HepG2 (cell line): ENCODE results near the gene NCKAP1. TPM values are rescaled to one million over a fixed set of nuclear protein-coding genes. Genes with fewer than 3 reads are reported as not detected.
A peak's percentile ranks its signal among the peaks of the same experiment; 100 is the strongest.

ENCODE experiments used
- CREM ChIP-seq, 2 experiments: sonication (generic) in 1 of 2; formaldehyde crosslinking in 1 of 2; IDR thresholded peaks; 2 replicates each; pipeline versions ENCODE4 v1.4.0 to v1.6.1; 2016 to 2020; ENCODE audit warnings: antibody characterized with exemption in 1 of 2, mild to moderate bottlenecking in 1 of 2, missing genetic modification reagents in 1 of 2
- CSRNP2 ChIP-seq: sonication (generic); formaldehyde crosslinking; conservative IDR thresholded peaks from 2 replicates; pipeline ENCODE4 v1.8.0; 2022; ENCODE audit warnings: low read depth, missing genetic modification reagents
- E2F5 ChIP-seq: sonication (generic); formaldehyde crosslinking; conservative IDR thresholded peaks from 2 replicates; pipeline ENCODE4 v1.4.0; 2020; ENCODE audit warnings: missing genetic modification reagents
- KLF11 ChIP-seq: IDR thresholded peaks from 2 replicates; pipeline ENCODE4 v1.6.1; 2016; ENCODE audit warnings: missing compliant biosample characterization
- KLF16 ChIP-seq, 2 experiments: sonication (generic) in 1 of 2; formaldehyde crosslinking in 1 of 2; IDR thresholded peaks; 2 replicates each; pipeline versions ENCODE4 v1.6.1 to v1.8.0; 2016 to 2023; ENCODE audit warnings: missing genetic modification reagents in 2 of 2, missing compliant biosample characterization in 1 of 2
- MED8 ChIP-seq: sonication (generic); formaldehyde crosslinking; IDR thresholded peaks from 2 replicates; pipeline ENCODE4 v1.8.1; 2023; ENCODE audit warnings: mild to moderate bottlenecking, missing genetic modification reagents; ENCODE audit not compliant: insufficient replicate concordance
- PHF5A ChIP-seq: IDR thresholded peaks from one replicate; pipeline ENCODE4 v1.6.1; 2018; ENCODE audit warnings: low read depth, missing genetic modification reagents; ENCODE audit not compliant: unreplicated experiment
- RAD21 ChIP-seq: fragments of 450-650 bp; formaldehyde crosslinking; IDR thresholded peaks from 2 replicates; pipeline ENCODE4 v1.5.0; 2020; ENCODE audit warnings: mild to moderate bottlenecking
- RBAK ChIP-seq: sonication (generic); formaldehyde crosslinking; IDR thresholded peaks from 2 replicates; pipeline ENCODE4 v1.5.1; 2020; ENCODE audit warnings: mild to moderate bottlenecking, missing genetic modification reagents
- SATB2 ChIP-seq: sonication (generic); formaldehyde crosslinking; IDR thresholded peaks from 2 replicates; pipeline ENCODE4 v1.5.0; 2020; ENCODE audit warnings: missing genetic modification reagents
- SP5 ChIP-seq: IDR thresholded peaks from 2 replicates; pipeline ENCODE4 v1.6.1; 2016; ENCODE audit warnings: low read depth, borderline replicate concordance
- ZNF280D ChIP-seq: sonication (generic); formaldehyde crosslinking; IDR thresholded peaks from 2 replicates; pipeline ENCODE4 v1.5.1; 2020; ENCODE audit warnings: mild to moderate bottlenecking, missing genetic modification reagents
- ZNF672 ChIP-seq: sonication (generic); formaldehyde crosslinking; IDR thresholded peaks from 2 replicates; pipeline ENCODE4 v1.8.1; 2022; ENCODE audit warnings: missing genetic modification reagents
- polyA plus RNA-seq, 8 experiments: library from polyadenylated mRNA; depleted of rRNA in 3 of 8; stranded (reverse) in 7 of 8; unstranded in 1 of 8; fragments of >200 nt; fragmentation: Illumina TruSeq in 4 of 8; extraction: Trizol in 4 of 8; gene quantifications; 2 replicates each; pipeline versions ENCODE4 v1.2.1 to v1.2.3, GENCODE V29; 2011 to 2016; ENCODE audit warnings: low read depth in 4 of 8, missing spikeins in 1 of 8, mixed read lengths in 1 of 8; ENCODE audit not compliant: insufficient read depth in 1 of 8
- total RNA-seq, 5 experiments: library from RNA; depleted of rRNA; stranded (reverse); fragments of >200 nt; fragmentation: Illumina TruSeq; extraction: Trizol; gene quantifications; 2 replicates each; pipeline ENCODE4 v1.2.3, GENCODE V29; 2016; ENCODE audit warnings: low read depth in 1 of 5
- TF ChIP-seq, protein P1 (sequence below): sonication (generic); formaldehyde crosslinking; IDR thresholded peaks from 2 replicates; pipeline ENCODE4 v1.5.1; 2020; ENCODE audit warnings: mild to moderate bottlenecking, missing genetic modification reagents, borderline replicate concordance
- TF ChIP-seq, protein P2 (sequence below): sonication (generic); formaldehyde crosslinking; IDR thresholded peaks from 2 replicates; pipeline ENCODE4 v1.4.0; 2020; ENCODE audit warnings: mild to moderate bottlenecking, missing genetic modification reagents

NCKAP1 gene
- total and polyA plus RNA-seq, 2 of the 13 experiments (the other 11 are each of a cell fraction or from before 2014, with no cell fraction given): 72.1 to 96.3 TPM

- TF ChIP-seq MED8 (CRISPR knock-in tag) (peak; percentile 32), CSRNP2 (no peak), E2F5 (0 out of 2 replicates have a peak, but pooled peaks have one; percentile 46), KLF16 (CRISPR knock-in tag; IDR thresholded peaks at IDR 0.05) (no peak), RAD21 (CRISPR knock-in tag) (peak; percentile 88), ZNF672 (CRISPR knock-in tag) (no peak), RBAK (CRISPR knock-in tag) (no peak), PHF5A (peak; percentile 45), CREM (IDR thresholded peaks at IDR 0.05) (no peak), CREM (CRISPR knock-in tag; IDR thresholded peaks at IDR 0.05) (no peak), KLF11 (CRISPR knock-in tag) (no peak), SP5 (CRISPR knock-in tag) (peak; percentile 58), SATB2 (CRISPR knock-in tag) (no peak), ZNF280D (CRISPR knock-in tag) (0 out of 2 replicates have a peak, but pooled peaks have one; percentile 57)
- TF ChIP-seq, protein P1, sequence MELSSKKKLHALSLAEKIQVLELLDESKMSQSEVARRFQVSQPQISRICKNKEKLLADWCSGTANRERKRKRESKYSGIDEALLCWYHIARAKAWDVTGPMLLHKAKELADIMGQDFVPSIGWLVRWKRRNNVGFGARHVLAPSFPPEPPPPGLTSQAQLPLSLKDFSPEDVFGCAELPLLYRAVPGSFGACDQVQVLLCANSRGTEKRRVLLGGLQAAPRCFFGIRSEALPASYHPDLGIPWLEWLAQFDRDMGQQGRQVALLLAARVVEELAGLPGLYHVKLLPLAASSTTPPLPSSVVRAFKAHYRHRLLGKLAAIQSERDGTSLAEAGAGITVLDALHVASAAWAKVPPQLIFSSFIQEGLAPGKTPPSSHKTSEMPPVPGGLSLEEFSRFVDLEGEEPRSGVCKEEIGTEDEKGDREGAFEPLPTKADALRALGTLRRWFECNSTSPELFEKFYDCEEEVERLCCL (CRISPR knock-in tag): no peak
- TF ChIP-seq, protein P2, sequence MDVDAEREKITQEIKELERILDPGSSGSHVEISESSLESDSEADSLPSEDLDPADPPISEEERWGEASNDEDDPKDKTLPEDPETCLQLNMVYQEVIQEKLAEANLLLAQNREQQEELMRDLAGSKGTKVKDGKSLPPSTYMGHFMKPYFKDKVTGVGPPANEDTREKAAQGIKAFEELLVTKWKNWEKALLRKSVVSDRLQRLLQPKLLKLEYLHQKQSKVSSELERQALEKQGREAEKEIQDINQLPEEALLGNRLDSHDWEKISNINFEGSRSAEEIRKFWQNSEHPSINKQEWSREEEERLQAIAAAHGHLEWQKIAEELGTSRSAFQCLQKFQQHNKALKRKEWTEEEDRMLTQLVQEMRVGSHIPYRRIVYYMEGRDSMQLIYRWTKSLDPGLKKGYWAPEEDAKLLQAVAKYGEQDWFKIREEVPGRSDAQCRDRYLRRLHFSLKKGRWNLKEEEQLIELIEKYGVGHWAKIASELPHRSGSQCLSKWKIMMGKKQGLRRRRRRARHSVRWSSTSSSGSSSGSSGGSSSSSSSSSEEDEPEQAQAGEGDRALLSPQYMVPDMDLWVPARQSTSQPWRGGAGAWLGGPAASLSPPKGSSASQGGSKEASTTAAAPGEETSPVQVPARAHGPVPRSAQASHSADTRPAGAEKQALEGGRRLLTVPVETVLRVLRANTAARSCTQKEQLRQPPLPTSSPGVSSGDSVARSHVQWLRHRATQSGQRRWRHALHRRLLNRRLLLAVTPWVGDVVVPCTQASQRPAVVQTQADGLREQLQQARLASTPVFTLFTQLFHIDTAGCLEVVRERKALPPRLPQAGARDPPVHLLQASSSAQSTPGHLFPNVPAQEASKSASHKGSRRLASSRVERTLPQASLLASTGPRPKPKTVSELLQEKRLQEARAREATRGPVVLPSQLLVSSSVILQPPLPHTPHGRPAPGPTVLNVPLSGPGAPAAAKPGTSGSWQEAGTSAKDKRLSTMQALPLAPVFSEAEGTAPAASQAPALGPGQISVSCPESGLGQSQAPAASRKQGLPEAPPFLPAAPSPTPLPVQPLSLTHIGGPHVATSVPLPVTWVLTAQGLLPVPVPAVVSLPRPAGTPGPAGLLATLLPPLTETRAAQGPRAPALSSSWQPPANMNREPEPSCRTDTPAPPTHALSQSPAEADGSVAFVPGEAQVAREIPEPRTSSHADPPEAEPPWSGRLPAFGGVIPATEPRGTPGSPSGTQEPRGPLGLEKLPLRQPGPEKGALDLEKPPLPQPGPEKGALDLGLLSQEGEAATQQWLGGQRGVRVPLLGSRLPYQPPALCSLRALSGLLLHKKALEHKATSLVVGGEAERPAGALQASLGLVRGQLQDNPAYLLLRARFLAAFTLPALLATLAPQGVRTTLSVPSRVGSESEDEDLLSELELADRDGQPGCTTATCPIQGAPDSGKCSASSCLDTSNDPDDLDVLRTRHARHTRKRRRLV (CRISPR knock-in tag): no peak
These were observed at the start of gene NCKAP1 (continued) for GRCh38 chr2:183038341-183039300.
